22Rv1 (cell line): ENCODE results near the gene KIAA1958.

Experiments used
- CTCF ChIP-seq: fragments of 450-650 bp; IDR thresholded peaks from 2 replicates; pipeline ENCODE4 v1.5.1; 2017; ENCODE audit warnings: mild to moderate bottlenecking
- ZFX ChIP-seq: fragments of 450-650 bp; IDR thresholded peaks from 2 replicates; pipeline ENCODE4 v1.6.1; 2017; ENCODE audit warnings: antibody characterized with exemption, borderline replicate concordance

- TF ChIP-seq ZFX (no peak), CTCF (no peak)
Observed at GRCh38 chr9:112486221-112487007, at the start of gene KIAA1958.
